ENCODE results near the gene PYGO2.

Gene PYGO2

GRCh38 chr1:155004352-155005075, 42.9 kb upstream of the PYGO2 start:
- Histone ChIP-seq H3K4me2 (ENCODE audit: low read depth, low read length, poor library complexity, severe bottlenecking) (no peak overlapping the region), H2AFZ (ENCODE audit: low read depth, low read length, severe bottlenecking) (no peak overlapping the region), H3K9me3 (ENCODE audit: insufficient read depth, low read length) (no peaks in the 10 kb centered on the region), H3K36me3 (ENCODE audit: low read length) (no peaks in the 10 kb centered on the region), H3K79me2 (ENCODE audit: insufficient read depth, low read length) (no peaks in the 10 kb centered on the region), H4K20me1 (ENCODE audit: low read depth, low read length) (no peaks in the 10 kb centered on the region), H3K27ac (ENCODE audit: low read depth, low read length) (no peak overlapping the region), H3K4me3 (ENCODE audit: insufficient read depth, low read length, poor library complexity, severe bottlenecking) (no peak overlapping the region), H3K9me2 (replicated peaks; ENCODE audit: insufficient read depth, low read length) (no peaks in the 10 kb centered on the region), H3K9ac (ENCODE audit: low read length) (no peak overlapping the region), H3K27me3 (ENCODE audit: low read length) (no peaks in the 10 kb centered on the region), H3F3A (ENCODE audit: insufficient read depth) (peaks cover 8% of the 10 kb centered on the region; the same call in 1 of the 2 replicates)
- no peak for TF ChIP-seq EZH2phosphoT487 (conservative IDR thresholded peaks at IDR 0.05; ENCODE audit: low read length)
- no peak for TF ChIP-seq CTCF (IDR thresholded peaks at IDR 0.05; ENCODE audit: insufficient read depth, low read length, poor library complexity, severe bottlenecking)

GRCh38 chr1:155003766-155004351, 42.3 kb upstream of the PYGO2 start:
- Histone ChIP-seq H3F3A (ENCODE audit: insufficient read depth) (peaks cover 10% of the 10 kb centered on the region; the same call in 1 of the 2 replicates), H3K36me3 (ENCODE audit: low read length) (no peaks in the 10 kb centered on the region), H4K20me1 (ENCODE audit: low read depth, low read length) (no peaks in the 10 kb centered on the region), H3K27me3 (ENCODE audit: low read length) (no peaks in the 10 kb centered on the region), H2AFZ (ENCODE audit: low read depth, low read length, severe bottlenecking) (no peak overlapping the region), H3K9ac (ENCODE audit: low read length) (no peak overlapping the region), H3K4me2 (ENCODE audit: low read depth, low read length, poor library complexity, severe bottlenecking) (peak overlapping the region; percentile 35), H3K79me2 (ENCODE audit: insufficient read depth, low read length) (no peaks in the 10 kb centered on the region), H3K27ac (ENCODE audit: low read depth, low read length) (no peak overlapping the region), H3K9me2 (replicated peaks; ENCODE audit: insufficient read depth, low read length) (no peaks in the 10 kb centered on the region), H3K4me3 (ENCODE audit: insufficient read depth, low read length, poor library complexity, severe bottlenecking) (no peak overlapping the region), H3K9me3 (ENCODE audit: insufficient read depth, low read length) (no peaks in the 10 kb centered on the region)
- TF ChIP-seq CTCF (IDR thresholded peaks at IDR 0.05; ENCODE audit: insufficient read depth, low read length, poor library complexity, severe bottlenecking) (no peak), EZH2phosphoT487 (conservative IDR thresholded peaks at IDR 0.05; ENCODE audit: low read length) (no peak)

GRCh38 chr1:155003227-155003765, 41.7 kb upstream of the PYGO2 start:
- Histone ChIP-seq H3K4me3 (ENCODE audit: insufficient read depth, low read length, poor library complexity, severe bottlenecking) (no peak overlapping the region), H3K9me2 (replicated peaks; ENCODE audit: insufficient read depth, low read length) (no peaks in the 10 kb centered on the region), H2AFZ (ENCODE audit: low read depth, low read length, severe bottlenecking) (no peak overlapping the region), H3F3A (ENCODE audit: insufficient read depth) (peaks cover 11% of the 10 kb centered on the region; the same call in 1 of the 2 replicates), H3K27me3 (ENCODE audit: low read length) (no peaks in the 10 kb centered on the region), H3K27ac (ENCODE audit: low read depth, low read length) (no peak overlapping the region), H4K20me1 (ENCODE audit: low read depth, low read length) (no peaks in the 10 kb centered on the region), H3K4me2 (ENCODE audit: low read depth, low read length, poor library complexity, severe bottlenecking) (peak overlapping the region; percentile 35), H3K79me2 (ENCODE audit: insufficient read depth, low read length) (no peaks in the 10 kb centered on the region), H3K9ac (ENCODE audit: low read length) (no peak overlapping the region), H3K9me3 (ENCODE audit: insufficient read depth, low read length) (no peaks in the 10 kb centered on the region), H3K36me3 (ENCODE audit: low read length) (no peaks in the 10 kb centered on the region)
- no peak for TF ChIP-seq CTCF (IDR thresholded peaks at IDR 0.05; ENCODE audit: insufficient read depth, low read length, poor library complexity, severe bottlenecking)
- no peak for TF ChIP-seq EZH2phosphoT487 (conservative IDR thresholded peaks at IDR 0.05; ENCODE audit: low read length)
